HG03575 (cell line): Measurements from ENCODE around the gene ELAVL4.

Source experiments
- ATAC-seq: cut with Tn5 transposase; IDR thresholded peaks from one replicate; pipeline ENCODE4 v1.9.1; 2021; ENCODE audit not compliant: unreplicated experiment, insufficient number of reproducible peaks, low FRiP score; ENCODE audit errors: extremely low read depth

The ELAVL4 gene

DNA sequence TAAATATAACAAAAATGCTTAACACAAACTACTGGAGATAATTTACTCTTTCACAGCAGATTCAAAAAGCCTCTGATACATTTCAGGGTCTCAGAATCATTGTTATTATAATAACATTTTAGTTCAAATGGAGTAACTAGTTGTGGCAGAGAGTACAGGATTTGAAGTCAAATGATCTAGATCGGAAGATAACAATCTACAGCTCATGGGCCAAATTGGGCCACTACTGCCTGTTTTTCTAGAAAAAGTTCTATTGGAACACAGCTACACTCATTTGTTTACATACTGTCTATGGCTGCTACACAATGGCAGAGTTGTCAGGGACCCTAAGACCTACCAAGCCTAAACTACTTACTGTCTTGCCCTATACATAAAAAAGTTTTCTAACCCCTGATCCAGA, 63.6 kb downstream of the ELAVL4 start:
- ATAC-seq: no peak

DNA sequence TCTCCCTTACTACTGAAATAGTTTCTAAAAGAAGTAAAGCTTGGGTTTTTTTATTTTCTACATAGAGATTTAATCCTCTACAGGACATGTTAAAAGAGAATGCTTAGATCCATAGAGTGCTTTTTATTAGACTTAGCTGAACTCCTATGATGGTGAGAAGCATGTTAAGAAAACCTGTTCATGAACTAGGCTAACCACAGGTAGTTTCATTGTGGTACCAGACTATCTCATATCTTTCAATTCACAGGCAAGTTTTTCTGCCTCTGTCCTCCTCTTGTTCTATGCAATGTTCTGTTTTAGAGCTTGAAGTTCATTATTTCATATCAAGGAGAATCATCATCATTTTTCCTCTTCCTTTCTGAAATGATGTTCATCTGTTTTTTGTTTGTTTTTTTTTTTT, 65.4 kb downstream of the ELAVL4 start:
- ATAC-seq: no peak

DNA sequence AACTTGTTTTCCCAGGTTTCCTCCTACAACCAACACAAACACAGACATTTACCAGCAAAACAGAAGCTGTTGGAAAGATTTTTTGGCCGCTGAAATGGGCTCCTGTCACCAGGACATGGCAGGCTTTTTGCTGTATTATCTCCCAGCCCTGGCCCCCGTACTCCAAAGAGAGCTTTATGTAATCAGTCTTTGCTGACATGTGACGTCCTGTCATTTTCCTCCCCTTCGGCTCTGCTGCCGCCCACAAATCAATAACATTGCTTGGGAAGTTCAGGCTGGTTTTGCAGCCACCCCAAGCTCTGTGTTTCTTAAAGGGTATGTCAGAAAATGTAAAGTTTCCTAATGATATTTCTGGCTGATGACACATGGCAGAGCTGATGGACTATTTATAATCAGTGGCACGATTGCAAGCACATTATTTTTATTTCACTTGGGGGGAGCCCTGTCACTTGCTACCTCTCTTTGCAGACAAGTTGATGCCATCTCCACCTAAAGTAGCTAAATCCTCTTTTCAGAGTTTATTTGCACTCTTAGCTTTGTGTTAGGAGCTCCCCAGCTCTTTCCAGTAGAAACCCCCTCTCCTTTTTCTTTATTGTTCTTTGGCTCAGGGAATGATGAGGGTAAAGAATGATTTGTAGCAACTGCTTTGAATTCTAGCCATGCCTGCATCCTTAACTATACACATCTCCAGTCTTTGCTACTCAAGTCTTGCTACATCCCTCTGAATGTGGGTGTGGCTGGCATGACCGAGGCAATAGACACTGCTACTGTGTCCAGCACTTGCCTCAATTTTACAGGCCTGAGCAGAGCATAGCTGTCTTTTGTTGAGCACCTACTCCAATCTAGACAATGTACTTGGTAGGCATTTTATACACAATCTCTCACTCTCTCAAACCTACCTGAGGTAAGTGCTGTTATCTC, 67.3 kb downstream of the ELAVL4 start:
- no peak for ATAC-seq

DNA sequence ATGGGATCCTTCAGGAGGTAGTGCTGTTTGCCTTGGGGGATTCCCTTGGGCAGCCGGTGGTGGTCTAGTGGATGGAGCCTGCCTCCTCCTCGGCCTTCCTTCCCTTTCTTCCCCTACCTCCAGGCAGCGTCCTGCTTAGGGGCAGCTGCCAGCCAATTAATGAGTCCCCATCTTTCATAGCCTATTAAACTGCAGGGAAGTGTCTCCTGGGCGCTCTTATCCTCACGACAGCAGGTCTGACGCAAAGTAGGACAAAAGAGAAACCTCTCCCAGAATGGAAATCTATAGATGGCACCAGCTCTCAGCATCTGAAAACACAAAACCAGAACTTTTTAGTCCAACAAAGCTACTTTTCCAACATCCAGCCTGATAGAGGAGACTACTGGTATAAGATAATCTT, 69.3 kb downstream of the ELAVL4 start:
- no peak for ATAC-seq

DNA sequence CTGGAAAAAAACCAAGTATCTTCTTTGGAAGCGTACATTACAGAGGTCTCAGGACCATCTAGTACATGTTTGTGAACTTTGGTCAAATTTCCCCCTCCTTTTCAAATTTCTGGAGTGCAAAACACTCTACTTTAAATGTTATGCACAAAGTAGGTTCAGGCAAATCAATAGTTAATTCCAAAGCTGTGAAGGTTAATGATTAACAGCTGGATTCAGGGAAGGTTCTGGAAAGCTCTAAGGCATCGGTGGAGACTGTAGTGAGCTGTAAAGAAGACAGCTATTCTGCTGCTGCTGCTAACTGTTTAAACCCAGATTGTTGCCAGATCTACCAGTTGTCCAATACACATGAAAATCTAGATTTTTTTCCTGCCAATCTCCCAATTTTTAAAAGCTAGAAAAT, 70.9 kb downstream of the ELAVL4 start:
- ATAC-seq: no peak

DNA sequence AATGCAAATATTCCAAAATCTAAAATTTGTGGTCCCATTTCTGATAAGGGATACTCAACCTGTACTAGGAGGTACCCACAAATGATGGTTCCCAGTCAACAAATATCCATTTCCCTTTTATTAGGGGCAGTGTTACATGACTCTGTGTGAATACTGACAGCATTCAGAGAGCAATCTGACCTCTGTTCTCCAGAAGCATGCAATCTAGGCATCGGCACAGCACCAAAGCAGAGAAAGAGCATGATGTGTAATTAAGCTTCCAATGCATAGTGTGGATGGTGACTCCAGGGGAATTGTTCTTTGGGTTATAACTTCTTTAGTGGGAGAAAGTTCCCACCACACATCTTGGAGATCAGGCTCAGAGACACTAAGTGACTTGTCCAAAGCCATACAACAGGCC, 71.6 kb downstream of the ELAVL4 start:
- no peak for ATAC-seq

DNA sequence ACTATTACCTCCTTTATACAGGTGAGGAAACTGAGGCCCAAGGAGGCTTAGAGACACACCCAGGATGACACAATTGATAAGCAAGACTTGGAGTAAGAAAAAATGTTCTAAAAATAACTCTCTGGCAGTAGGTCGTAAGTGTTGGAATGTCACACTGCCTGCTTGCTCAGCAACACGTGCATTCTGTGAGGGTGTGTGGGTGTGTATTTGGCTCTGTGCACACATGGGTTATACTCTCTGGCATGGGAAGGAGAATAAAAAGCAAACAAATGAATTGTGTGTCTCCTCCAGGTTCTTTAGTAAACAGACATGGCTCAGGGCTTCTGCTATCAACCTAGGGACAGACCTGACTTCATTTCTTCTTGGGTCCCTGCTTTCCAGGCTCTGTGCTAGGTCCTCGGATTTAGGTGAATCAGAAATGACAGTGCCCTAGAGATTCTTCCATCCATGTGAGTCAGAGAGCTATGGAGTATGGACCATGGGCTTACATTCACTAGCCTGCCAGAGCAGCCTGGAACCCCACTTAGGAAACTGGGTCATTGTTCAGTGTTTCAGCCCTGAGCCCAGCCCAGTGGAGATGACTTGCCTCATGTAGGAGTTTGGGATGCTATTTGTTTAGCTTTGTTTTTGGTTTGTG, 72.4 kb downstream of the ELAVL4 start:
- ATAC-seq: no peak

DNA sequence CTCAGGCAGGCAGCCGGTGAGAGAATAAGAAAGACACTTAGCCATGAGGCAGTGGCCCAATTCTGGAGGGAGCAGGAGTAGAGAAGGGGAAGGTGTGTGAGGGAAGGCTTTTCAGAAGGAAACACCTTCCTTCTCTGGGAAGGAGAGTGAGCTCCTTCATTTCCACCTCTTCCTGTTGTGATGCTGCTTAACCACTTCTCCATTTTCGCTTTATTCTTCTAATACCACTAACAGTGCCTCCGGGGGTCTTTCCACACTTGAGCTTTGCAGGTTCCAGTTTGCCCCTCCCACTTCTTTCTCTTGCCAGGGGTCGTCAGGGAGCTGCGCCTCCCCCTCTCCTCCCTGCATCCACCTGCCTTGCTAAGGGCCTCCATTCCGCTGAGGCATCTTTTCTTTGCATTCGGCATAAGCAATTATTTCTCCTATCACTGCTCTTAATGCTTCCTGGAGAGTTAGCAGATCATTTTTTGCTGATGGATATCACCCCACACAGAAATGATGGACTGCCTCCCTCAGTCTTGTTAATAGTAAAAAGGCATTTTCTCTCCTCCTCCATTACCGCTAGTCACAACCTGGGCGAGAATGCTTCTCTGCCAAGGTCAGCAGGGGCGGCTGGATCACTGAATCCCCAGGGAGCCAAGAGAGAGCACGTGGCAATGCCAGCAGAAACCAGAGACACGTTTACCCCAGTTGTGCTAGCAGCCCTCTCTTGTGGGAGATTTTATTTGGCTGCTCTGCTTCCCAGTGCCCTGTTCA, 74.8 kb downstream of the ELAVL4 start:
- no peak for ATAC-seq

DNA sequence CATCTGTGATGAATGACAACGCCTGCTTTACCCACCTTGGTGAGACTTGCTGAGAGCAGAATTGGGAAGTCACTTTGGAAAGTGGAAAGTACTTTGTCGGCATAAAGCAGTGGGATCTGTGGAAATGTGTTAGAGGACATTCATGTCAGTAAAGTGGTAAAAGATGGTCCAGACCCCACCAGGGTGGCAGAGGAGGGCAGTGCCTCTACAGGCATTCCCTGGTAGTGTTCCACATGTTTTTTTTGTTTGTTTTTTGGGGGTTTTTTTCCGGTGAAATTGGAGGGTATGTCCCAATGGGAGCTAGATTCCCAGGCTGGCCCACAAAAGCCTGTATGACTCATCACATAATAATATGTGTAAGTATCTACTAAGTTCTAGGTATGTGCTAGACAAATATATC, 80.6 kb downstream of the ELAVL4 start:
- ATAC-seq: no peak

DNA sequence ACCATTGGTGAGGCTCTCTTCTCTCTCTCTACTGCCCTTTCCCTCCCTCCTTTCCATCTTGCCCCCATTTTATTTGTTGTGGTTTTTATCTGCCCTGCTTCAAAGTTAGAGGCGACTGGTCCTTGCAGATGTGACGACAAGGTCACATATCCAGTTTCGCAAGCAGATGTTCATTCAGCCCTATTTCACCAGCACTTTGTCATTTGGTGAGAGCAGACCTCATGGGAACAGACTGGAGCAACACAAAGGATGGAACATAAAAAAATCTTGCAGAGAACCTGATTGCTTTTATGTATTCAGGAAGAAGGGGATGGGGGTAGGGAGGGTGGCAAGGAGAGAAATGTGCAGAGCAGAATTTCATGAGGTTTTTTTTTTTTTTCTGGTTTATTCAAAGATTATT, 84.3 kb downstream of the ELAVL4 start:
- ATAC-seq: no peak

DNA sequence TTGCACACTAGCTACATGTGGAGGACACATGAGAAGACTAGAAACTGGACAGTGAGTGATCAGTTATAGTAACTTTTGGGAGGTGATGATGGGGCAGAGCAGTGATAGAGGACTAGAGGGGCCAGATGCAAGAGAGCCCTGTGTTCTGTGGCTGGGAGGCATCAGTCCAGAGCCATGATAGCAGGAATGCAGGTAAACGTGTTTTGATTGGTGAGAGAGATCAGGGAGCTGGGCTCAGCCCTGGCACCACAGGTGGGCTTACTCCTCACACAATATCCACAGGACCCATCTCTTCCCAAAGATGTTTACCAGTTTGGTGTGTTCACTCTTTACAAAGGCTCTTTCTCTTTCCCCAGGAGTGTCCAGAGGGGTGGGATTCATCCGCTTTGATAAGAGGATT, 86.5 kb downstream of the ELAVL4 start:
- ATAC-seq: no peak

DNA sequence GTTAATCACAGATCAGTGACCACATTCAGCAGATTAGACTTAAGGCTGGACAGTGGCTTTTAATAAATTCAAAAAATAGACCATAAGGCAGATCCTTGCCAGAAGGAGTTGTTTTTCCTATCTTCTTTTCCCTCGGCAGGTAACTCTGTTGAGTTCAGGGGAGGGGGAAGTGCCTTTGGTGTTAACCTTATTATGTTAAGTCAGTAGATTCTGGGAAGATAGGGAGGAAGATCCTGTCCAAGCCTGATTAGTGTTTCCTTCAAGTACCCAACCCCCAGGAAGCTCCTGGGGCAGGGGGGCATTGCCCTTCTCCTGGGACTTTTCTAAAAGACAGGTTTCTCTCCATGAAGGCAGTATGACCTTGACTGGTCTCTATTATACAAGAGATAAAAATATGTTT, 87.4 kb downstream of the ELAVL4 start:
- no peak for ATAC-seq

DNA sequence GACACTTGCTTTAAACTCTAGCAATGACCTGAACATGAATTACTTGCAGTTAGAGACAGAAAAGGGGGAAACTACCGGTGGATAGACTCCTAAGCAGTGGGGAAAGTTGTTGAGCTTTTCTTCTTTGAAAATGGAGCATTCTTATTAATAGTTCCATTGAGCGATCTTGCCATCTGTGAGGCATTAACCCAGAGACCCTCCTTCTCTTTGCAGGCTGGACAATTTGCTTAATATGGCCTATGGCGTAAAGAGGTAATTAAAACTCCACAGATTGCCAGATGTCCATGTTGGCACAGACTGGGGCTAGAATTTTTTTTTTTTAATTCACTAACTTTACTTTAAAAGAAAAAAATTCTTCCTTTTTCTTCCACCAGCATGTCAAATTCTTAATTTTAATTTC, 88.5 kb downstream of the ELAVL4 start:
- ATAC-seq: no peak

DNA sequence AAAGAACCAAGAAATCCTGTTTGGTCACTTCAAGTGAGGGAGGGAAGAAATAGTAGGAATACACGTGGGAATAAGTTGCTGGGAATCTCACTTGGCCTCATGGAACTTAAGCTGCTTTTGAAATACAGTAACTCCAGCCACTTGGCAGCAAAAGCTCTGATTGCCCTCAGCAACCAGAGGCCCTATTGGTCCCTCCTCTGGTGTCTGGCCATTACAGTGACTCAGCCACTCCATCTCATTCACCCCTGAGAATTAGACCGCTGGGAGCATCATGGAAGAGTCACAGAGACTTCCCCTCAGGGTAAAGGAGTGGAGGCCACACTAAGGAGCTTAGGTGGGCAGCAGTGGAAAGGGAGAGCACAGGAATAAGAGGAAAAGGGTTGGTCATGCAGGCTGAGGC, 99.6 kb downstream of the ELAVL4 start:
- ATAC-seq: no peak

DNA sequence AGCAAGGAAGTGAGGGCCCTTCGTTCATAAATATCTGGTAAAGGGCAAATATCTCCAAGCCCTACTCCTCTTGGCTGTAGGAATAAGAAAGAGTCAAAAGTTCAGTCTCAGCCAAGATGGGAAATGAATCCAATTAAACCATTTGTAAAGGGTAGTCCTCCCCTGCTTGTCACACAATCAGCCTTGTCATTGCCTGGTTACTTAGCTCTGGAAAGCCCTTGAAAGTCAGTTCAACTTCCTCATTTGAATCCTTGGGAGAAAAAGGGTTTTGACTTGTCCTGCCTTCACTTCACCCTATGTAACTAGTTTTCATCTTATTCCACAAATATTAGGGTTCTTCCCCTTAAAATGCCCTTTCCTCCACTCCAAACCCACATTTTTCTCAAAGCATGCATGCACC, 100.0 kb downstream of the ELAVL4 start:
- ATAC-seq: no peak

DNA sequence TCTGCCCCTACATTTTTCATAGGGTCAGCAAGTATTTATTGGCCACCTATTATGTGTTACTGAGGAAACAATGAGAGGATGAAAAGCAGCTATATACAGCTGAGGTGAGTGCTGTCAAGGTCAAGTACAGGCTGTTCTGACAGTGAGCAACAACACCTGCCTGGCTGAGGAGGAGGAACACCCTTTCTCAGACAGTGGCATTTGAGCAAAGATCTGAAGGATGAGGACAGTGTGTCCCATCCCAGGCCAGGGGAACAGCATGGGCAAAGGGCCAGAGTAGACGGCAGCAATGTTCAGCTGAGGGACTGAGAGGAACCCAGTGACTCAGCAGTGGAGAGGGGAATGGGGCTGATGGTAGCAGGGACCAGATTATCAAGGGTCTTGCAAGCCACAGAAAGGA, 101.0 kb downstream of the ELAVL4 start:
- ATAC-seq: no peak

DNA sequence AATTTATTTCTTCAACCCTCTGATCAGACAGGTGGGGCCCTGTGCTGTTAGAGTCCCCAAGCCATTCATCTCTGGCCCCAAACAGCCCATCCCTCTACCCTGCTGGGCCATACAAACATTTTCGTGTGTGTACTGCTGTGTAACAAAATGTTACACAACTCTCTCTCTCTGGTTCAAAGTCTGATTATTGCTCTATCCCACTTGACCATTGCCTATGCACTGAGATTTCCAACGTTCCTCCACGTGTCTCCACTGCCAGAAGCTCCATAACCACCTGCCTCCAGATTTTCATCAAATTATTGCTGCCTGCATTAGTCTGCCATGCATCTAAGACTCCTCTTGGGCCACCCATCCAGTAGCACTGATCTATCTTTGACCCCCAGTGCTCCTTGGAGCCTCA, 104.8 kb downstream of the ELAVL4 start:
- ATAC-seq: no peak

DNA sequence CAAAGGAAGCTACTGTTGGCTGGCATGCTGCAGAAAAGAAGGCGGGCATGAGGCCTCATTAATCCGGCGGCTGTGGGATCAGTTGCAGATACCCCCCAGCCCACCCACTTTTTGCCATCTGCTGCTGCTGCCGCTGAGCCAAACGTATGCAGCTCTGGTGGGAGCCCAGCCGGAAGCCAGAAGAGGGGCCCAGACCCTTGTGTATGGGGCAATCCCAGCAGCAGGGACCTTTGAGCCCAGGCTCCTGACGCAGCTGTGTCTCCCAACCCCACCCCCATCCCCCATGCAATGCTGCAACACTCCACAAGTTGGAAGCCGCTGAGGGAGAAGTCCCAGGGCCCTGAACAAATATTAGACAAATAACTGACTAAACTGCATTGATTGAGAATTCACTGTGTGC, 106.0 kb downstream of the ELAVL4 start:
- no peak for ATAC-seq

DNA sequence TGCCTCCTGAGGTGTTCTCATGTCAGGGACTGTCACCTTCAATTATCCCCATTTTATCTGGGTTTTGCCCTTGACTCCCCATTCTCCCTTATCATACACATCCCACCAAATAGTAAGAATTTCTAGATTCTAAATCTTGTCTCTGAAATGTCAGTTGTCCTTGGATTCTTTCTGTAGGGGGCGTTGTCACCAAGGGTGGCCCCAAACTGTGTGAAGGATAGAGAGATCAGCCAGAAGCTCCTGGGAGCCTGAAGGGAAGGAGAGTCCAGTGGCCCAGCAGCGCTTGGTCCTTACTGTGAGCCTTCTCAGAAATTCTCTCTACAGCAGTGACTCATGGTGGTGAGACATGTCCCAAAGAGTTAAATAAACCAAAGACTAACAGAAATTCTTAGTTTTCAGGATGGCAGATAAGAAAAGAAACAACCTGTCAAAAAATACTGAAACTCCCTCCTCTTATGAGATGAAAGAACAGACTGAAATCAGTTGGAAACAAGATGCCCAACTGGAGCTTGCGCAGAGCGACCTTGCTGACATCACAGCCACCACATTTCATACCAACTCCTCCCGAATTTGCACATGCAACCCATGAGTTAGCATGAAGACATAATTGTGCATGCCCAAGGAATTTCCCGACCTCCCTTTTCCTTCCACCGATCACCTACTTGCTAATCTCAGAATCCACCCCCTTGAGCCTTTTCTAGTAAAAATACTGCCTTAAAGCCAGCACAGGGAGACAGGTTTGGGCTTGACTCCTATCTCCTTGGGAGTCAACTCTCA, 109.8 kb downstream of the ELAVL4 start:
- no peak for ATAC-seq
